ENCODE data around the gene CRYBG1. TPM values are rescaled to one million over a fixed set of nuclear protein-coding genes. Genes with fewer than 3 reads are reported as not detected.

CRYBG1 gene
- polyA plus RNA-seq, 1 experiment = 0.75 TPM

DNA sequence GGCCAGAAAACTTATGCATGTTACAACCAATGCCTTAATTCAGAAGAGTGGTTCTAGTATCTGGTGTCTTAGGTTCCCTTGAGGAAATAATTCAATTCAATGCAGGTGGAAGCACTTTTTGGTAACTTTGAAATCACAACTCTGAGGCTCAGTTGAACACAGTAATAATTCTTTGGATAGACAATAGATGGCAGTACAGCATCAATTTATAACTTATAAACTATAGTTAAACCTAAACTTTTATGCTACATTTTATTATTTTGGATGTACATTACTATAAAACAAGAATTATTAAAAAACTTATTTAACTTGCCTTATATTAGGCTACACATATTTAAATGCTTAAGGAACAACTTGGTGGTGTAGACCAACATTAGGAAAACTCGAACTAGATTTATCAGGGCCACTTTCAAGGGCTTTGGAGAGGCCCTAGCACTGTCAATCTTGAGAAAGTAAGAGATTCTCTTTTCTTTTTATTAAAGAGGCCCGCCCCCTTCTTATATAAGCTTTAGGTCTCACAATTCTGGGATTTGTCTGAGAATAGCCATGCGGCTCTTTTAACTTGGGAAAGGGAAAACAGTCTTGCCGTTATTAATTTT is 85.9 kb downstream of the CRYBG1 start:
- no peak for DNase-seq (ENCODE audit: low read depth)
- Histone ChIP-seq H3K27me3 (ENCODE audit: control insufficient read depth, insufficient read depth, low read length) (peaks cover 8% of the 10 kb centered on the region), H3K4me3 (ENCODE audit: low read depth, low read length) (no peak overlapping the region), H3K36me3 (ENCODE audit: control insufficient read depth, insufficient read depth, low read length) (no peaks in the 10 kb centered on the region)
- POLR2A ChIA-PET = no interaction called here
- TF ChIP-seq, protein P1, sequence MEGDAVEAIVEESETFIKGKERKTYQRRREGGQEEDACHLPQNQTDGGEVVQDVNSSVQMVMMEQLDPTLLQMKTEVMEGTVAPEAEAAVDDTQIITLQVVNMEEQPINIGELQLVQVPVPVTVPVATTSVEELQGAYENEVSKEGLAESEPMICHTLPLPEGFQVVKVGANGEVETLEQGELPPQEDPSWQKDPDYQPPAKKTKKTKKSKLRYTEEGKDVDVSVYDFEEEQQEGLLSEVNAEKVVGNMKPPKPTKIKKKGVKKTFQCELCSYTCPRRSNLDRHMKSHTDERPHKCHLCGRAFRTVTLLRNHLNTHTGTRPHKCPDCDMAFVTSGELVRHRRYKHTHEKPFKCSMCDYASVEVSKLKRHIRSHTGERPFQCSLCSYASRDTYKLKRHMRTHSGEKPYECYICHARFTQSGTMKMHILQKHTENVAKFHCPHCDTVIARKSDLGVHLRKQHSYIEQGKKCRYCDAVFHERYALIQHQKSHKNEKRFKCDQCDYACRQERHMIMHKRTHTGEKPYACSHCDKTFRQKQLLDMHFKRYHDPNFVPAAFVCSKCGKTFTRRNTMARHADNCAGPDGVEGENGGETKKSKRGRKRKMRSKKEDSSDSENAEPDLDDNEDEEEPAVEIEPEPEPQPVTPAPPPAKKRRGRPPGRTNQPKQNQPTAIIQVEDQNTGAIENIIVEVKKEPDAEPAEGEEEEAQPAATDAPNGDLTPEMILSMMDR (IDR thresholded peaks at IDR 0.05; ENCODE audit: insufficient read depth, low read depth, low read length) = peak; percentile 29; the same call in 1 of the 2 replicates
- CTCF ChIA-PET = interaction anchor here (0.6 to 11.7 kb wide), 6 partner anchors 19 to 551 kb away, joined by 4 to 308 read pairs (median 6); no protein-coding TSS in a partner anchor

GRCh38 chr6:106446983-106447382 is 86.5 kb downstream of the CRYBG1 start:
- ChIA-PET POLR2A (no interaction called here), CTCF (interaction anchor here (0.6 to 11.7 kb wide), 3 partner anchors 18 to 178 kb away, joined by 4 to 308 read pairs (median 5); no protein-coding TSS in a partner anchor)
- Histone ChIP-seq H3K4me3 (ENCODE audit: low read depth, low read length) (no peak overlapping the region), H3K27me3 (ENCODE audit: control insufficient read depth, insufficient read depth, low read length) (peaks cover 8% of the 10 kb centered on the region), H3K36me3 (ENCODE audit: control insufficient read depth, insufficient read depth, low read length) (no peaks in the 10 kb centered on the region)
- DNase-seq (ENCODE audit: low read depth) = no peak
- TF ChIP-seq, protein P1 (IDR thresholded peaks at IDR 0.05; ENCODE audit: insufficient read depth, low read depth, low read length) = no peak

GRCh38 chr6:106448000-106448426 is 87.5 kb downstream of the CRYBG1 start:
- Histone ChIP-seq H3K27me3 (ENCODE audit: control insufficient read depth, insufficient read depth, low read length) (peaks cover 2% of the 10 kb centered on the region; the same call in 1 of the 2 replicates), H3K4me3 (ENCODE audit: low read depth, low read length) (no peak overlapping the region), H3K36me3 (ENCODE audit: control insufficient read depth, insufficient read depth, low read length) (no peaks in the 10 kb centered on the region)
- DNase-seq (ENCODE audit: low read depth) = no peak
- POLR2A ChIA-PET = no interaction called here
- TF ChIP-seq, protein P1 (IDR thresholded peaks at IDR 0.05; ENCODE audit: insufficient read depth, low read depth, low read length) = no peak
- CTCF ChIA-PET = interaction anchor here (1.3 to 11.7 kb wide), 2 partner anchors 108 to 119 kb away, joined by 4 to 308 read pairs; no protein-coding TSS in a partner anchor

DNA sequence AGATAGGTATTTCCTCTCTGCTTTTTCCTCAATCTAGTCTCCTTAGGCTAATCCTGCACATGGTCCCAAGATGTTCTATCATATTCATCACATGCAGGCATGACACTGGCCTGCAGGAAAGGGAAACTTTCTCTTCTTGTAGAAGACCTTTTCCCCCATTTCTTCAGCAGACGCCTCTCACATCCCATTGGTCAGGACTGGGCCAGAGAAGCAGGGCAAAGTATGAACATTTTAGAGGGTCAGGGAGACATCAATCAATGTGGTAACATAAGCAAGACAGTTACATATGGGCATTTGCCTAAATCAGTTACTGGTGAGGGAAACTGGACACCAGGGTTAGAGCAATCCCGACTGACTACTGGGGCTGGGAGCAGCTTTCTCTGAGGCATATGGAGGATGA is 90.1 kb downstream of the CRYBG1 start:
- no peak for DNase-seq (ENCODE audit: low read depth)
- Histone ChIP-seq H3K27me3 (ENCODE audit: control insufficient read depth, insufficient read depth, low read length) (no peaks in the 10 kb centered on the region), H3K4me3 (ENCODE audit: low read depth, low read length) (no peak overlapping the region), H3K36me3 (ENCODE audit: control insufficient read depth, insufficient read depth, low read length) (no peaks in the 10 kb centered on the region)
- POLR2A ChIA-PET = no interaction called here
- CTCF ChIA-PET = interaction anchor here (1.5 to 11.7 kb wide), 2 partner anchors 61 to 117 kb away, joined by 3 to 308 read pairs; no protein-coding TSS in a partner anchor
- TF ChIP-seq, protein P1 (IDR thresholded peaks at IDR 0.05; ENCODE audit: insufficient read depth, low read depth, low read length) = no peak

GRCh38 chr6:106451439-106451838 is 90.9 kb downstream of the CRYBG1 start:
- H3K27me3 ChIP-seq (ENCODE audit: control insufficient read depth, insufficient read depth, low read length) = no peaks in the 10 kb centered on the region; the same call in 1 of the 2 replicates

More at GRCh38 chr6:106451439-106451838, 90.9 kb downstream of the CRYBG1 start:
- no peak for DNase-seq (ENCODE audit: low read depth)
- H3K36me3 ChIP-seq (ENCODE audit: control insufficient read depth, insufficient read depth, low read length) = no peaks in the 10 kb centered on the region
- POLR2A ChIA-PET = no interaction called here
- CTCF ChIA-PET = interaction anchor here (0.9 to 4.0 kb wide), 4 partner anchors 60 to 116 kb away, joined by 3 to 23 read pairs (median 3); partner anchors contain the start of gene CRYBG1
- no peak overlapping the region for H3K4me3 ChIP-seq (ENCODE audit: low read depth, low read length)
- TF ChIP-seq, protein P1 (IDR thresholded peaks at IDR 0.05; ENCODE audit: insufficient read depth, low read depth, low read length) = no peak

Measured in BJ (cell line).